ENCODE data around the gene FBXW12.

GRCh38 chr3:48431224-48432029 is 59.4 kb downstream of the FBXW12 start:
- TF ChIP-seq RAD21 (IDR thresholded peaks at IDR 0.05; ENCODE audit: low read length) (no peak), CTCF (IDR thresholded peaks at IDR 0.05) (no peak), REST (IDR thresholded peaks at IDR 0.05; ENCODE audit: low read depth, low read length) (no peak), GATA2 (CRISPR knock-in tag; IDR thresholded peaks at IDR 0.05) (no peak), EP300 (IDR thresholded peaks at IDR 0.05; ENCODE audit: borderline replicate concordance in 1 of 2, low read depth in 1 of 2, low read length in 1 of 2) (no peak), NRF1 (IDR thresholded peaks at IDR 0.05; ENCODE audit: low read depth, low read length) (no peak), MAX (IDR thresholded peaks at IDR 0.05; ENCODE audit: low read depth) (no peak), RFX5 (IDR thresholded peaks at IDR 0.05; ENCODE audit: low read length) (no peak), TAF1 (IDR thresholded peaks at IDR 0.05; ENCODE audit: borderline replicate concordance, low read depth, low read length) (no peak)

Data from SK-N-SH (cell line).